ENCODE results near the gene ARAP1.

- TF ChIP-seq CTCF (IDR thresholded peaks at IDR 0.05; ENCODE audit: extremely low read depth in 1 of 2, insufficient read depth in 1 of 2, low read depth in 1 of 2, low read length in 2 of 2) (no peak), MAX (IDR thresholded peaks at IDR 0.05; ENCODE audit: insufficient read depth, insufficient read length) (no peak), POLR2AphosphoS5 (IDR thresholded peaks at IDR 0.05; ENCODE audit: insufficient read depth, low read depth, low read length) (no peak), JUN (IDR thresholded peaks at IDR 0.05; ENCODE audit: borderline replicate concordance, insufficient read depth, insufficient read length, low read depth) (no peak), POLR2A (IDR thresholded peaks at IDR 0.05; ENCODE audit: low read depth, low read length) (no peak), EZH2 (IDR thresholded peaks at IDR 0.05; ENCODE audit: borderline replicate concordance, low read depth, low read length, severe bottlenecking) (no peak)
Observed at GRCh38 chr11:72741429-72741833, 10.8 kb downstream of the ARAP1 start.
